ENCODE results near the gene STIM2. TPM values are rescaled to one million over a fixed set of nuclear protein-coding genes. Genes with fewer than 3 reads are reported as not detected.

Gene STIM2
- total and polyA plus RNA-seq, 10 of the 15 experiments (the other 5 are each of a cell fraction or from before 2014, with no cell fraction given): 4.7 to 41.5 (median 16.9) TPM

- no peak for TF ChIP-seq USF2 (IDR thresholded peaks at IDR 0.05; ENCODE audit: borderline replicate concordance, low read depth, low read length)
- TF ChIP-seq GABPA (IDR thresholded peaks at IDR 0.05; ENCODE audit: low read depth): no peak
- no peak for TF ChIP-seq JUND (IDR thresholded peaks at IDR 0.05; ENCODE audit: low read depth, low read length)
- TF ChIP-seq ELK1 (IDR thresholded peaks at IDR 0.05; ENCODE audit: low read depth, low read length): no peak
- TF ChIP-seq CHD2 (IDR thresholded peaks at IDR 0.05; ENCODE audit: borderline replicate concordance, low read depth, low read length): no peak
- no peak for TF ChIP-seq RFX5 (IDR thresholded peaks at IDR 0.05; ENCODE audit: low read depth, low read length)
- TF ChIP-seq ZSCAN29 (IDR thresholded peaks at IDR 0.05): no peak
- TF ChIP-seq MXI1 (IDR thresholded peaks at IDR 0.05; ENCODE audit: low read depth, low read length): no peak
- TF ChIP-seq CEBPB (IDR thresholded peaks at IDR 0.05; ENCODE audit: borderline replicate concordance in 1 of 2, low read depth in 2 of 2, low read length in 2 of 2): no peak
- no peak for TF ChIP-seq PKNOX1 (IDR thresholded peaks at IDR 0.05)
- no peak for TF ChIP-seq RAD51 (IDR thresholded peaks at IDR 0.05)
- TF ChIP-seq FOXM1 (IDR thresholded peaks at IDR 0.05; ENCODE audit: low read depth, low read length): no peak
Measured at GRCh38 chr4:27018076-27018475, 157.4 kb downstream of the STIM2 start (continued).

All from GM12878 (cell line).